Mucosa of rectum (tissue), 2 donors: ENCODE data around the gene GSTM1.
A peak's percentile ranks its signal among the peaks of the same experiment; 100 is the strongest.

Source experiments
- H3K27ac ChIP-seq, 2 donors: one replicate each; pipeline ENCODE4 v1.7.0; 2013; ENCODE audit warnings: inconsistent platforms in 2 of 2, low read depth in 2 of 2, low read length in 2 of 2
- H3K27me3 ChIP-seq, 2 donors: one replicate each; pipeline ENCODE4 v1.7.0; 2013; ENCODE audit warnings: low read length in 2 of 2; ENCODE audit not compliant: control insufficient read depth in 2 of 2, insufficient read depth in 2 of 2
- H3K36me3 ChIP-seq, 2 donors: one replicate each; pipeline ENCODE4 v1.7.0; 2013; ENCODE audit warnings: low read length in 2 of 2; ENCODE audit not compliant: control insufficient read depth in 2 of 2, insufficient read depth in 2 of 2
- H3K4me1 ChIP-seq, 2 donors: one replicate each; pipeline ENCODE4 v1.7.0; 2013; ENCODE audit warnings: low read length in 2 of 2, mild to moderate bottlenecking in 1 of 2; ENCODE audit not compliant: control insufficient read depth in 2 of 2, insufficient read depth in 2 of 2
- H3K4me3 ChIP-seq, 2 donors: one replicate each; pipeline ENCODE4 v1.7.0; 2013; ENCODE audit warnings: low read length in 2 of 2
- H3K9ac ChIP-seq, 2 donors: one replicate each; pipeline ENCODE4 v1.7.0; 2013; ENCODE audit warnings: low read length in 2 of 2, low read depth in 1 of 2, mild to moderate bottlenecking in 1 of 2
- H3K9me3 ChIP-seq, 2 donors: one replicate each; pipeline ENCODE4 v1.7.0; 2013; ENCODE audit warnings: low read length in 2 of 2; ENCODE audit not compliant: control insufficient read depth in 2 of 2
- donor health status: healthy.
- donor health status: Normal muscosa, but diverticular disease.

The GSTM1 gene

DNA sequence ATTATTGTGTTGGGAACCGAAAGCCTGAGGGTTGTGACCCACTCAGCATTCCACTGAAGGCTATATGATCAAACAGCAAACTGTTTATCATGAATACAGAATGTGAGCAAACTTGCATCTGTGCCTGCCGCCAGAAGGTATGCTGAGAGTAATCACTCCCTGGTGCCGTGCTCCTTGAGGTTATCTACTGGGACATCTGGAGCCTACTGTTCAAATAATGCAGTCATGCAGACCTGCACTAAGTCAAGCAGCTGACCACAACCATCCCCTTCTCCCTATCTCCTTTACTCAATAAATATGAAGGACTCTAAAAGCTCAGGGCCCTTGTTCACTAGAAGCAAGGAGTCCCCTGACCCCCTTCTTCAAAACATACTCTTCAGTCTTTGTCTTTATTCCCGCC is 37.9 kb downstream of the GSTM1 start:
- no peak overlapping the region for H3K27ac ChIP-seq

DNA sequence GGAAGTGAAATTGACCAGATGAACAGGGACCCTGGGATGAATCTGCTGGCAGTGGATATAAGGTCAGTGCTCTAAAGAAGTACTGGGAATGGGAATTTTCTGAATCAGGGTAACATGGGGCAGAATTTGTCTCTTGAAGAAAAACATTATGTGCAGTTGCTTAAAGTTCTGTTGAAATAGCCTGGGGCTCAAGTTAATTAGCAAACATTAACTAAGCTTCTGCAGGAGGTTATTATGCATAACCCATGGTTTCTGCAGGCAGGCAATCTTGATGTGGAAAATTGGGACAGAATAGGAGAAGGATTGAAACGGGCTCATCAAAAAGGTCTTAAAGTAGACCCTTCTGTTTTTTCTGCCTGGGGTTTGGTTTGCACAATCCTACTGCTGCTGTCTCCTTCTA is 38.4 kb downstream of the GSTM1 start:
- H3K27ac ChIP-seq: no peak overlapping the region
- peaks cover 0 to 4% of the 10 kb centered on the region in 2 donors for H3K4me1 ChIP-seq
- no peak overlapping the region for H3K9ac ChIP-seq
- no peaks in the 10 kb centered on the region for H3K27me3 ChIP-seq
- H3K4me3 ChIP-seq: no peak overlapping the region
- H3K9me3 ChIP-seq: no peaks in the 10 kb centered on the region
- no peaks in the 10 kb centered on the region for H3K36me3 ChIP-seq

More for the DNA sequence above, 37.9 kb downstream of the GSTM1 start:
- Histone ChIP-seq H3K4me1 (peaks cover 0 to 4% of the 10 kb centered on the region in 2 donors), H3K9ac (no peak overlapping the region), H3K27me3 (no peaks in the 10 kb centered on the region), H3K9me3 (no peaks in the 10 kb centered on the region), H3K36me3 (no peaks in the 10 kb centered on the region), H3K4me3 (no peak overlapping the region)

DNA sequence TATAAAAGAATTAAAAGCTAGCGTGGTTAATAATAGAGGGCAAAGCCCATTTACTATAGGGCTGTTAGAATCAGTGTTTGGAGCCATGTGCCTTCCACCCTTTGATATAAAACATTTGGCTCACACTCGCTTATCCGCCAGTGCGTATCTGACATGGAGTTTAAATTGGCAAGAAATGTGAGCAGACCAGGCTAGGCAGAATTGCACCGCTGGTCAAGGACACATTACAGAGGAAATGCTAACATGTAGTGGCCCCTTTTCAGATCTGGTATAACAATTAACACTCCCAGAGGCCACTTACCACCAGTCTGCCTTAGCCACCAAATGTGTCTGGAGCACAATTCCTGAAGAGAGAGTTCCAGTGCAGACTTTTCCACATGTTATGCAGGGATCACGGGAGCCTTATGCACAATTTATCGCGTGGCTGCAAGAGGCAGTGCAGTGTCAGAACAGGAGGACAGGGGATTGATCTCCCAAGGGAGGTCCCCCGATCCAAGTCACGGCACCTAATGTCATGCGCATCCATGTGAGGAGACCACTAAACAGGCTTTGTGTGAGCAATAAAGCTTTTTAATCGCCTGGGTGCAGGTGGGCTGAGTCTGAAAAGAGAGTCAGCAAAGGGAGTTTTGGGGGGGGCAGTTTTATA is 39.2 kb downstream of the GSTM1 start:
- peaks cover 0 to 4% of the 10 kb centered on the region in 2 donors for H3K4me1 ChIP-seq
- no peak overlapping the region for H3K27ac ChIP-seq
- no peak overlapping the region for H3K9ac ChIP-seq
- no peak overlapping the region for H3K4me3 ChIP-seq
- H3K36me3 ChIP-seq: no peaks in the 10 kb centered on the region
- H3K9me3 ChIP-seq: no peaks in the 10 kb centered on the region
- H3K27me3 ChIP-seq: no peaks in the 10 kb centered on the region

DNA sequence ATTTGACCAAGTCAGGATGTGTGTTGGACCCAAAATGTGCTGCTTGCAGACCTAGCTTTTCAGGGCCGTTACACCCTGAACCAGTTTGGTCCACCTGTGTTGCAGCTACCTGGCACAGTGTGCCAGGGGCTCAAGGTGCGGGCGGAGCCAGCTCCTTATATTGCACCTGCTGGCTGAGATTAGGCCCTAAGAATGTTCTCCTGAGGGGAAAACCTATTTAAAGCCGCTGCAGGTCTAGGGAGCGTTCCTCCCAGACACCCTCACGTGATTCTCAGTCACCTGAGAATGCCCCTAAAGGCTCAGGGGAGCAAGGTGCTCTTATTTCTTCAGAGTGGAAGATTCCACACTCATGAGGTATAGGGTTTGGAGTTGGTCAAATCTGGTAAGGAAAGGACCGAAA is 41.3 kb downstream of the GSTM1 start:
- no peak overlapping the region for H3K27ac ChIP-seq
- peaks cover 4 to 7% of the 10 kb centered on the region in 2 donors for H3K4me1 ChIP-seq
- H3K36me3 ChIP-seq: no peaks in the 10 kb centered on the region
- no peaks in the 10 kb centered on the region for H3K27me3 ChIP-seq
- H3K9me3 ChIP-seq: no peaks in the 10 kb centered on the region
- no peak overlapping the region for H3K4me3 ChIP-seq
- H3K9ac ChIP-seq: no peak overlapping the region

DNA sequence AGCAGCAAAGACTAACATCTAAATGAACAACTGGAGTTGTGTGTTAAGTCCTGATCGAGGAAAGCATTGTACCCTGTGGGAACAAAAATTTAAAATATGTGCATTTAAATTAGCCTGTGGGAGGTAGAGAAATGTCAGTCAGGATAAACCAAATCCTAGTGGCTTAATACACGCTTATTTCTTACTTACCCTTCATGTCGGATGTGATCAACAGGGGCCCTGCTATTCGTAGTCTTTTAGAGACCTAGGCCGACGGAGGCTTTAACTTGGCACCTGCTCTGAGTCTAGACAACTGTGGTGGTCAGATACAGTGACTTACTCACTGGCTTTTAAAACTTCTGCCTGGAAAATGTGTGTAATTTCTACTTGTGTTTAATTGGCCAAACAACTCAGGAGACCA is 43.0 kb downstream of the GSTM1 start:
- no peak overlapping the region for H3K27ac ChIP-seq
- H3K9ac ChIP-seq: no peak overlapping the region

GRCh38 chr1:109732390-109732881 is 44.8 kb downstream of the GSTM1 start:
- Histone ChIP-seq H3K27ac (peak overlapping the region in 1 of 2 donors; percentile 27), H3K4me1 (peaks cover 4 to 7% of the 10 kb centered on the region in 2 donors), H3K4me3 (peak overlapping the region in 1 of 2 donors; percentile 34), H3K9me3 (no peaks in the 10 kb centered on the region), H3K9ac (no peak overlapping the region), H3K27me3 (no peaks in the 10 kb centered on the region), H3K36me3 (no peaks in the 10 kb centered on the region)

More for the DNA sequence above, 43.0 kb downstream of the GSTM1 start:
- Histone ChIP-seq H3K9me3 (no peaks in the 10 kb centered on the region), H3K27me3 (no peaks in the 10 kb centered on the region), H3K36me3 (no peaks in the 10 kb centered on the region), H3K4me3 (no peak overlapping the region), H3K4me1 (peaks cover 4 to 7% of the 10 kb centered on the region in 2 donors)

DNA sequence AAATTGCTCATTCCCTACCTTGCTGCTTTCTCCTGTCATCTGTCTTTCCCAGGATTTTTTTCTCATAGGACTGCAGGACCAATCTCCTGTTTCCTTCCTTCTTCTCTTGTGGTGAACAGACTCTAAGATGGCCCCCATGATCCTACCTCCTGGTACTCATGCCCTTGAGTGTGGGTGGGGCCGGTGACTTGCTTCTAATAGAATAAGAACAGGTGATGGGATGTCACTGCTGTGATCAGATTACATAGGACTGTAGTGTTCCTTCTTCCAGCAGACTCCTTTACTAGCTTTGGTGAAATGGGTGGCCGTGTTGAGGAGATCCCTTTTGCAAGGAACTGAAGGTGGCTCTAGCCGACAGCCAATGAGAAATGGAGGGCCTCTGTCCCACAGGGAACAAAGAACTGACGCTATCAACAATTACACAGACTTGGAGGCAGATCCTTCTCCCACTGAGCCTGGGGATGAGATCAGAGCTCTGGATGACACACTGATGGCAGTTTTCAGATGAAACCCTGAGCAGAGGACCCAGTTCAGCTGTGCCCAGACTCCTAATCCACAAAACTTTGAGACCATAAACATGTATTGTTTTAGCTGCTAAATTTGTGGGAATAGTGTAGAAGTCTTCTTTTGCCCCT is 45.7 kb downstream of the GSTM1 start:
- Histone ChIP-seq H3K4me1 (peaks cover 4 to 7% of the 10 kb centered on the region in 2 donors), H3K36me3 (peaks cover 0 to 4% of the 10 kb centered on the region in 2 donors), H3K27ac (no peak overlapping the region), H3K9ac (no peak overlapping the region), H3K27me3 (peaks cover 0 to 3% of the 10 kb centered on the region in 2 donors), H3K9me3 (no peaks in the 10 kb centered on the region), H3K4me3 (no peak overlapping the region)

DNA sequence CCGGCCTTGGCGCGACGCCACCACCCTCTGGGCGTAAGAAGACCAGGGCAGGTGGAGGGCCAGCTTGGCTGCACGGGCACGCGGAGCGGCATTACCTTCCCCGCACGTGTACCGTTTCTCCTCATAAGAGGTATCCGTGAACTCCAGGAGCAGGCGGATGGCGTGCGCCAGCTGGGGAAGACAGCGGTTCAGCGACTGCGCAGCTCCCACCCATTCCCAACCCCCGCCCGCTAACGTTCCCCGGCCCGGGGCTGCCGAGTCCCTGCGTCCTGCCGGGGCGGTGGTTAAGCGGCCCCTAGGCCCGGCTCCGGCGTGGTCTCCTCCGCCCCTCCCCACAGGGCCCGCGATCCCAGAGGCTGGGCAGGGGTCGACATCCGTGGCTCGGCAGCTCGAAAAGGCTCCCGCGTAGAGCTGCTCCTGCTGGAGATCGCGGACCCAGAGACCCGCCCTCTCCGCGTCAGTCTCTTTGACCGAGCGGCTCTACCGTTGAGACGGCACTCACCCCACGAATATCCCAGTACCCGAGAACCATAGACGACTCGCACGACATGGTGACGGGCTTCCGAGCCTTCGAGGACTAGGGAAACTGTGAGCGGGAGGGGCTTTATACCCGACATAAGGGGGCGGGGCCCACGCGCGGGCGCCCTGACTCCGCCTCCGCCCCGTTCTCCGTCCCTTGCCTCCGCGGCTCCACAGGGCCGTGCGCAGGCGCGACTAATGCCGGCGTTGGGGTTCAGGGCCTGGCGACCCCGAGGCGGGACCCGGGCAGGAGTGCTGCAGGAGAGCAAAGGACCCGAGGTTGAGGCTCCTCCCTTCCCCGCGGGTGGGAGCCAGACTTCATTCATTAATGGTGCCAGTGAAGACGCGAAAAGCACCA is 52.4 kb downstream of the GSTM1 start:
- Histone ChIP-seq H3K4me1 (peaks cover 8 to 10% of the 10 kb centered on the region in 2 donors), H3K9me3 (no peaks in the 10 kb centered on the region), H3K27ac (peak overlapping the region; percentile 32 to 52), H3K9ac (peak overlapping the region; percentile 53 to 63), H3K4me3 (peak overlapping the region; percentile 72 to 76), H3K36me3 (peaks cover 0 to 5% of the 10 kb centered on the region in 2 donors), H3K27me3 (peaks cover 0 to 3% of the 10 kb centered on the region in 2 donors)

- Histone ChIP-seq H3K27me3 (peaks cover 0 to 3% of the 10 kb centered on the region in 2 donors), H3K9me3 (no peaks in the 10 kb centered on the region), H3K4me1 (peaks cover 8 to 10% of the 10 kb centered on the region in 2 donors), H3K27ac (peak within 1 kb of the TSS; percentile 32 to 52), H3K4me3 (peak within 1 kb of the TSS; percentile 72 to 76), H3K9ac (peak within 1 kb of the TSS; percentile 53 to 61), H3K36me3 (peaks cover 0 to 5% of the 10 kb centered on the region in 2 donors)
These were observed 53.2 kb downstream of the GSTM1 start, which contains the start of gene GSTM3 for GRCh38 chr1:109740615-109741373. TSS of gene GSTM3 (minus strand) at chr1:109741038. CDS start at chr1:109740287, 751 bp downstream.
